H1 (cell line): ENCODE data around the gene GDI2. TPM values are rescaled to one million over a fixed set of nuclear protein-coding genes. Genes with fewer than 3 reads are reported as not detected.

ENCODE experiments used
- CTCF ChIA-PET: fragments of 300-600 bp; sonication (Branson Sonifier 250); formaldehyde crosslinking; loops from one replicate; lab custom pipeline; 2021; ENCODE audit not compliant: partially characterized antibody; lab: Charles Lee
- POLR2A ChIA-PET: fragments of 300-600 bp; sonication (Branson Sonifier 250); formaldehyde crosslinking; loops from one replicate; lab custom pipeline; 2021; ENCODE audit warnings: inconsistent platforms; ENCODE audit not compliant: partially characterized antibody; lab: Charles Lee
- DNase-seq, 2 experiments: peaks; one replicate each; pipeline versions ENCODE4 v3.0.0 to v3.0.0-alpha.2; 2010 to 2022; ENCODE audit warnings: low spot score in 2 of 2, low read depth in 1 of 2, mixed read lengths in 1 of 2
- FAIRE-seq: peaks from 2 replicates; lab custom pipeline; 2011; peaks lifted over from hg19 to GRCh38; lab: Jason Lieb, UNC
- H2AFZ ChIP-seq: 2 replicates; pipeline ENCODE4 v1.8.1; 2012; ENCODE audit warnings: low read length, inconsistent platforms
- H2AK5ac ChIP-seq: 2 replicates; pipeline ENCODE4 v1.6.1; 2013; ENCODE audit warnings: low read depth, low read length
- H2BK120ac ChIP-seq: replicated peaks from 2 replicates; pipeline ENCODE3; 2013; ENCODE audit warnings: low read depth, low read length, inconsistent platforms
- H2BK12ac ChIP-seq: 2 replicates; pipeline ENCODE4 v1.6.1; 2013; ENCODE audit warnings: low read depth, low read length
- H2BK15ac ChIP-seq: 2 replicates; pipeline ENCODE4 v1.6.1; 2013; ENCODE audit warnings: low read length
- H2BK20ac ChIP-seq: 2 replicates; pipeline ENCODE4 v1.6.1; 2013; ENCODE audit warnings: low read length
- H2BK5ac ChIP-seq: 2 replicates; pipeline ENCODE4 v1.6.1; 2013; ENCODE audit warnings: low read depth, low read length
- H3K14ac ChIP-seq: 2 replicates; pipeline ENCODE4 v1.6.1; 2013; ENCODE audit warnings: inconsistent platforms; ENCODE audit not compliant: insufficient read length
- H3K18ac ChIP-seq: 2 replicates; pipeline ENCODE4 v1.6.1; 2013; ENCODE audit warnings: low read length; ENCODE audit errors: extremely low read depth
- H3K23ac ChIP-seq: 2 replicates; pipeline ENCODE4 v1.6.1; 2013; ENCODE audit warnings: inconsistent platforms; ENCODE audit not compliant: insufficient read length
- H3K23me2 ChIP-seq: 2 replicates; pipeline ENCODE4 v1.6.1; 2013; ENCODE audit warnings: low read depth, low read length
- H3K27ac ChIP-seq: 2 replicates; pipeline ENCODE4 v1.6.1; 2011; ENCODE audit warnings: low read depth, low read length, inconsistent platforms
- H3K27me3 ChIP-seq, 4 experiments: replicated peaks in 1 of 4; 1 replicate in 1 of 4; 2 replicates in 3 of 4; pipeline versions ENCODE4 v1.6.1 to v1.8.1; 2011 to 2013; ENCODE audit warnings: low read length in 3 of 4, mild to moderate bottlenecking in 3 of 4, inconsistent platforms in 2 of 4, mixed read lengths in 2 of 4, moderate library complexity in 1 of 4; ENCODE audit not compliant: control insufficient read depth in 3 of 4, insufficient read depth in 3 of 4; ENCODE audit errors: extremely low read depth in 1 of 4
- H3K36me3 ChIP-seq, 4 experiments: 2 replicates each; pipeline versions ENCODE4 v1.6.1 to v1.8.1; 2011 to 2013; ENCODE audit warnings: mild to moderate bottlenecking in 4 of 4, low read length in 3 of 4, moderate library complexity in 2 of 4, control low read depth in 1 of 4, inconsistent platforms in 1 of 4; ENCODE audit not compliant: insufficient read depth in 4 of 4, control insufficient read depth in 2 of 4
- H3K4ac ChIP-seq: replicated peaks from 2 replicates; pipeline ENCODE3; 2013; ENCODE audit warnings: low read length, low read depth, mixed read lengths, inconsistent platforms; ENCODE audit not compliant: insufficient read length
- H3K4me1 ChIP-seq, 4 experiments: replicated peaks in 1 of 4; 1 replicate in 1 of 4; 2 replicates in 3 of 4; pipeline versions ENCODE4 v1.6.1 to v1.8.1; 2011 to 2013; ENCODE audit warnings: low read length in 3 of 4, inconsistent platforms in 2 of 4, mixed read lengths in 1 of 4; ENCODE audit not compliant: insufficient read depth in 4 of 4, control insufficient read depth in 3 of 4
- H3K4me2 ChIP-seq, 2 experiments: 2 replicates each; pipeline versions ENCODE4 v1.6.1 to v1.8.1; 2011 to 2013; ENCODE audit warnings: low read depth in 2 of 2, low read length in 2 of 2, control low read depth in 1 of 2, inconsistent platforms in 1 of 2, mild to moderate bottlenecking in 1 of 2; ENCODE audit not compliant: insufficient read depth in 1 of 2
- H3K4me3 ChIP-seq, 4 experiments: fragments of 200-600, 300-600 bp in 1 of 4; sonication (generic), shearing (Covaris generic), sonication (Bioruptor Twin) in 1 of 4; 2 replicates each; pipeline versions ENCODE4 v1.5.1 to v1.8.1; 2011 to 2016; ENCODE audit warnings: low read length in 4 of 4, low read depth in 3 of 4, control low read depth in 2 of 4, inconsistent platforms in 2 of 4, mild to moderate bottlenecking in 2 of 4, mixed read lengths in 1 of 4, moderate library complexity in 1 of 4; ENCODE audit not compliant: insufficient read depth in 2 of 4; ENCODE audit errors: extremely low read depth in 1 of 4
- H3K56ac ChIP-seq: replicated peaks from 2 replicates; pipeline ENCODE3; 2013; ENCODE audit warnings: low read depth, mild to moderate bottlenecking, mixed read lengths, low read length, inconsistent platforms; ENCODE audit not compliant: insufficient read length
- H3K79me1 ChIP-seq: 2 replicates; pipeline ENCODE4 v1.6.1; 2013; ENCODE audit warnings: low read depth, low read length, control low read depth
- H3K79me2 ChIP-seq, 2 experiments: 2 replicates each; pipeline versions ENCODE4 v1.6.1 to v1.8.1; 2012 to 2013; ENCODE audit warnings: low read length in 2 of 2, mild to moderate bottlenecking in 2 of 2, inconsistent platforms in 1 of 2; ENCODE audit not compliant: insufficient read depth in 2 of 2, control insufficient read depth in 1 of 2
- H3K9ac ChIP-seq, 4 experiments: replicated peaks in 1 of 4; 1 replicate in 1 of 4; 2 replicates in 3 of 4; pipeline versions ENCODE4 v1.6.1 to v1.8.1; 2011 to 2013; ENCODE audit warnings: low read depth in 3 of 4, low read length in 3 of 4, control low read depth in 2 of 4, mild to moderate bottlenecking in 2 of 4, moderate library complexity in 2 of 4, inconsistent platforms in 1 of 4; ENCODE audit errors: extremely low read depth in 1 of 4
- H3K9me3 ChIP-seq, 2 experiments: 2 replicates each; pipeline versions ENCODE4 v1.6.1 to v1.8.1; 2012 to 2013; ENCODE audit warnings: mild to moderate bottlenecking in 2 of 2, moderate library complexity in 2 of 2, control low read depth in 1 of 2, inconsistent platforms in 1 of 2, low read depth in 1 of 2, low read length in 1 of 2, mixed read lengths in 1 of 2; ENCODE audit not compliant: insufficient read depth in 2 of 2
- H4K20me1 ChIP-seq, 2 experiments: replicated peaks in 1 of 2; 2 replicates each; pipeline versions ENCODE3 to v1.8.1; 2011 to 2013; ENCODE audit warnings: inconsistent platforms in 2 of 2, low read length in 2 of 2, mild to moderate bottlenecking in 1 of 2; ENCODE audit not compliant: insufficient read depth in 2 of 2, control insufficient read depth in 1 of 2
- H4K5ac ChIP-seq: 2 replicates; pipeline ENCODE4 v1.6.1; 2013; ENCODE audit warnings: low read length, low read depth, mixed read lengths, inconsistent platforms; ENCODE audit not compliant: insufficient read length
- H4K8ac ChIP-seq: 2 replicates; pipeline ENCODE4 v1.8.0; 2013; ENCODE audit warnings: mild to moderate bottlenecking, moderate library complexity, low read length, inconsistent platforms; ENCODE audit not compliant: insufficient read depth; ENCODE audit errors: extremely low read depth
- H4K91ac ChIP-seq: replicated peaks from 2 replicates; pipeline ENCODE3; 2013; ENCODE audit warnings: low read length, mixed read lengths, inconsistent platforms; ENCODE audit not compliant: insufficient read length
- BRCA1 ChIP-seq: IDR thresholded peaks from 2 replicates; pipeline ENCODE4 v1.6.1; 2012; ENCODE audit warnings: low read depth, low read length, improper control_type of control experiment
- CHD1 ChIP-seq: IDR thresholded peaks from 2 replicates; pipeline ENCODE4 v1.6.1; 2012; ENCODE audit warnings: low read depth, low read length, improper control_type of control experiment
- EP300 ChIP-seq, 2 experiments: IDR thresholded peaks; 1 replicate in 1 of 2; 2 replicates in 1 of 2; pipeline ENCODE4 v1.6.1; 2011 to 2012; ENCODE audit warnings: low read depth in 2 of 2, low read length in 2 of 2, mild to moderate bottlenecking in 2 of 2, borderline replicate concordance in 1 of 2, inconsistent platforms in 1 of 2, moderate library complexity in 1 of 2
- EZH2 ChIP-seq: fragments of 200-600 bp; sonication (generic); IDR thresholded peaks from 2 replicates; pipeline ENCODE4 v1.7.1; 2012; ENCODE audit warnings: low read depth, mild to moderate bottlenecking, moderate library complexity, low read length, inconsistent platforms; ENCODE audit not compliant: severe bottlenecking
- HDAC2 ChIP-seq, 2 experiments: fragments of 300-600 bp in 1 of 2; sonication (generic) in 1 of 2; IDR thresholded peaks; 2 replicates each; pipeline ENCODE4 v1.6.1; 2011 to 2012; ENCODE audit warnings: low read depth in 2 of 2, low read length in 2 of 2, mild to moderate bottlenecking in 2 of 2, moderate library complexity in 2 of 2, borderline replicate concordance in 1 of 2, inconsistent platforms in 1 of 2
- NANOG ChIP-seq: IDR thresholded peaks from 2 replicates; pipeline ENCODE4 v1.6.1; 2011; ENCODE audit warnings: low read length, low read depth, mild to moderate bottlenecking, inconsistent platforms; ENCODE audit not compliant: insufficient read depth, poor library complexity, severe bottlenecking
- RAD21 ChIP-seq, 2 experiments: IDR thresholded peaks in 1 of 2; conservative IDR thresholded peaks in 1 of 2; 2 replicates each; pipeline ENCODE4 v1.6.1; 2011; ENCODE audit warnings: low read depth in 2 of 2, low read length in 2 of 2, improper control_type of control experiment in 1 of 2, inconsistent platforms in 1 of 2, mild to moderate bottlenecking in 1 of 2, moderate library complexity in 1 of 2
- SP1 ChIP-seq: IDR thresholded peaks from 2 replicates; pipeline ENCODE4 v1.6.1; 2011; ENCODE audit warnings: low read depth, low read length
- TAF7 ChIP-seq: optimal IDR thresholded peaks from 2 replicates; pipeline ENCODE3; 2011; ENCODE audit warnings: low read depth, mild to moderate bottlenecking, inconsistent platforms, low read length, moderate library complexity, borderline replicate concordance
- ZNF274 ChIP-seq: IDR thresholded peaks from 2 replicates; pipeline ENCODE4 v1.7.0; 2012; ENCODE audit warnings: low read length, borderline replicate concordance; ENCODE audit errors: extremely low read depth
- WGBS, 2 experiments: shearing (Covaris generic) in 1 of 2; methylation state at CpG; one replicate each; pipeline versions ENCODE4 v1.1.6 to v1.1.7; 2013 to 2015; ENCODE audit warnings: low lambda C conversion rate in 2 of 2, mixed read lengths in 2 of 2, inconsistent platforms in 1 of 2, low coverage in 1 of 2, missing lambda C conversion rate in 1 of 2; ENCODE audit not compliant: insufficient replicate concordance in 2 of 2, insufficient coverage in 1 of 2, insufficient read length in 1 of 2; ENCODE audit errors: extremely low coverage in 1 of 2, missing lambda C conversion rate in 1 of 2; 5-methylcytosine and 5-hydroxymethylcytosine counted together
- polyA plus RNA-seq, 7 experiments: library from polyadenylated mRNA; depleted of rRNA in 3 of 7; stranded (reverse) in 5 of 7; unstranded in 2 of 7; fragments of >200 nt in 5 of 7; fragments of 200-250 nt in 2 of 7; gene quantifications; 1 replicate in 5 of 7; 2 replicates in 1 of 7; 4 replicates in 1 of 7; pipeline versions ENCODE4 v1.2.1 to v1.2.3, GENCODE V29; 2011 to 2013; ENCODE audit warnings: missing spikeins in 2 of 7, mixed read lengths in 2 of 7
- total RNA-seq: library from RNA; stranded (reverse); fragmentation: NEBNext Ultra II Directional; extraction: Animal tissue kit (Norgen Biotek cat#: 25700); gene quantifications from 2 replicates; pipeline ENCODE4 v1.2.1, GENCODE V29; 2021
- TF ChIP-seq, protein P1 (sequence below): IDR thresholded peaks from 2 replicates; pipeline ENCODE4 v1.6.1; 2012; ENCODE audit warnings: inconsistent platforms

GDI2 gene
- total and polyA plus RNA-seq, 2 of the 8 experiments (the other 6 are each of a cell fraction or from before 2014, with no cell fraction given) = 168 to 385 TPM

DNA sequence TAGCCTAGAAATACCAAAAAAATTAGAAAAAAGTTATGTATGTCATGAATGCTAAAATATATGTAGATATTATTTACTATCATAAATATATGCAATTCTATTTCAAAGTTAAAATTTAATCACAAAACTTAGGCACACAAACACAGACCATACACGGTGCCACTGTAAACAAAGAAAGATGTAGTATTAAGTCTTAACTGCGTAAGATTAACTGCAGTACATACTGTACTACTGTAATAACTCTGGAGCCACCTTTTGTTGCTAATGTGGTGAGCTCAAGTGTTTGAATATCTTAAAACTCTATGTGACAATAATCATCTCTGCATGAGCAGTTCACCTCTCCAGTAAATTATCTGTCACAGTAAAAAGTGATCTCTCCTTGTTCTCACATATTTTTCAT, 23.6 kb downstream of the GDI2 start:
- no peak overlapping the region for H2BK15ac ChIP-seq
- H3K14ac ChIP-seq = no peak overlapping the region
- no peaks in the 10 kb centered on the region for H3K23me2 ChIP-seq
- no peak overlapping the region for H3K27ac ChIP-seq
- H3K4ac ChIP-seq = no peak overlapping the region
- H3K4me1 ChIP-seq = no peaks in the 10 kb centered on the region
- H3K4me2 ChIP-seq = no peak overlapping the region
- H2BK12ac ChIP-seq = no peak overlapping the region
- no peak overlapping the region for H3K9ac ChIP-seq
- H3K79me2 ChIP-seq = peaks cover 2 to 68% of the 10 kb centered on the region in 2 experiments; a peak in 3 of 4 replicates
- no peaks in the 10 kb centered on the region for H3K9me3 ChIP-seq
- no peak overlapping the region for H3K18ac ChIP-seq
- H3K56ac ChIP-seq = no peak overlapping the region
- peaks cover 0 to 2% of the 10 kb centered on the region in 2 experiments for H4K20me1 ChIP-seq
- DNase-seq = no peak
- CTCF ChIA-PET = interaction anchor here (0.9 kb wide), 1 partner anchor 47 kb away, joined by 3 read pairs; no protein-coding TSS in a partner anchor
- H4K5ac ChIP-seq = no peak overlapping the region
- H3K4me3 ChIP-seq = no peak overlapping the region
- no peaks in the 10 kb centered on the region; the same call in 1 of the 2 replicates for H3K79me1 ChIP-seq
- H2BK5ac ChIP-seq = no peak overlapping the region
- TF ChIP-seq BRCA1 = no peak
- no peak for TF ChIP-seq SP1
- TF ChIP-seq NANOG = no peak
- TF ChIP-seq EP300 (IDR thresholded peaks at IDR 0.05; ENCODE audit: borderline replicate concordance in 1 of 2, low read depth in 2 of 2, low read length in 2 of 2) = no peak
- no peak for TF ChIP-seq EZH2
- no peak for TF ChIP-seq TAF7
- TF ChIP-seq HDAC2 (IDR thresholded peaks at IDR 0.05; ENCODE audit: borderline replicate concordance in 1 of 2, low read depth in 2 of 2, low read length in 2 of 2) = no peak
- TF ChIP-seq, protein P1, sequence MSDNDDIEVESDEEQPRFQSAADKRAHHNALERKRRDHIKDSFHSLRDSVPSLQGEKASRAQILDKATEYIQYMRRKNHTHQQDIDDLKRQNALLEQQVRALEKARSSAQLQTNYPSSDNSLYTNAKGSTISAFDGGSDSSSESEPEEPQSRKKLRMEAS = no peak
- no peak for TF ChIP-seq RAD21 (IDR thresholded peaks at IDR 0.05 in 1 of 2, conservative IDR thresholded peaks at IDR 0.05 in 1 of 2; ENCODE audit: low read depth in 2 of 2, low read length in 2 of 2)
- TF ChIP-seq CHD1 = no peak
- no peak for TF ChIP-seq ZNF274
- no peaks in the 10 kb centered on the region for H3K27me3 ChIP-seq
- no peak for FAIRE-seq
- H2AFZ ChIP-seq = no peak overlapping the region
- no peak overlapping the region for H3K23ac ChIP-seq
- no peak overlapping the region for H2AK5ac ChIP-seq
- H4K91ac ChIP-seq = no peak overlapping the region
- H2BK20ac ChIP-seq = no peak overlapping the region
- WGBS, 2 experiments = 94% methylated on average over 2 of the region's 2 CpGs; no CpG with 5 or more reads in 1 of the 2 experiments
- H4K8ac ChIP-seq = no peak overlapping the region
- H3K36me3 ChIP-seq = peaks cover 18 to 91% (median 67%) of the 10 kb centered on the region in 4 experiments
- H2BK120ac ChIP-seq = no peak overlapping the region
- POLR2A ChIA-PET = interaction anchor here (1.0 kb wide), 1 partner anchor 21 kb away, joined by 3 read pairs; no protein-coding TSS in a partner anchor
